Osteoblast (primary cell): ENCODE measurements around the gene GPX4. TPM values are rescaled to one million over a fixed set of nuclear protein-coding genes. Genes with fewer than 3 reads are reported as not detected.

ENCODE experiments used
- DNase-seq: peaks from one replicate; pipeline ENCODE4 v3.0.0; 2011; ENCODE audit warnings: low spot score, mixed read lengths; ENCODE audit not compliant: insufficient read length; ENCODE audit errors: missing footprints
- H2AFZ ChIP-seq: 2 replicates; pipeline ENCODE4 v1.6.0; 2011; ENCODE audit warnings: mild to moderate bottlenecking, low read length
- H3K27ac ChIP-seq: 2 replicates; pipeline ENCODE4 v1.5.1; 2011; ENCODE audit warnings: mild to moderate bottlenecking, low read depth, low read length, moderate library complexity
- H3K27me3 ChIP-seq: 2 replicates; pipeline ENCODE4 v1.6.0; 2012; ENCODE audit warnings: mild to moderate bottlenecking, control low read depth, inconsistent platforms, low read length, moderate library complexity; ENCODE audit not compliant: insufficient read depth
- H3K36me3 ChIP-seq: 2 replicates; pipeline ENCODE4 v1.5.1; 2011; ENCODE audit warnings: mild to moderate bottlenecking, low read length, control low read depth, moderate library complexity; ENCODE audit not compliant: insufficient read depth
- H3K4me1 ChIP-seq: 2 replicates; pipeline ENCODE4 v1.5.1; 2011; ENCODE audit warnings: mild to moderate bottlenecking, low read length, control low read depth, moderate library complexity; ENCODE audit not compliant: insufficient read depth
- H3K4me2 ChIP-seq: 2 replicates; pipeline ENCODE4 v1.6.0; 2011; ENCODE audit warnings: mild to moderate bottlenecking, low read length; ENCODE audit not compliant: insufficient read depth
- H3K4me3 ChIP-seq: fragments of 200-600 bp; sonication (generic); 3 replicates; pipeline ENCODE4 v1.5.1; 2012; ENCODE audit warnings: mild to moderate bottlenecking, low read length, inconsistent platforms; ENCODE audit not compliant: insufficient read depth
- H3K79me2 ChIP-seq: 2 replicates; pipeline ENCODE4 v1.6.0; 2012; ENCODE audit warnings: mild to moderate bottlenecking, low read length, control low read depth, inconsistent platforms; ENCODE audit not compliant: insufficient read depth
- H3K9me3 ChIP-seq: 2 replicates; pipeline ENCODE4 v1.5.1; 2011; ENCODE audit warnings: low read depth, low read length, control low read depth
- H4K20me1 ChIP-seq: 2 replicates; pipeline ENCODE4 v1.6.0; 2012; ENCODE audit warnings: mild to moderate bottlenecking, low read length, control low read depth; ENCODE audit not compliant: insufficient read depth
- CTCF ChIP-seq: IDR thresholded peaks from 2 replicates; pipeline ENCODE4 v1.5.1; 2011; ENCODE audit warnings: mild to moderate bottlenecking, low read depth, low read length, moderate library complexity; ENCODE audit errors: extremely low read depth
- total RNA-seq: library from RNA; depleted of rRNA; stranded (reverse); fragments of >200 nt; gene quantifications from 2 replicates; pipeline ENCODE4 v1.2.3, GENCODE V29; 2012

GPX4 gene
- 515 TPM in 2 replicates for total RNA-seq

GRCh38 chr19:1103708-1104310 is at the start of gene GPX4:
Gene GPX4, plus strand, starts transcription at chr19:1103994. Its CDS starts 50 bp downstream, at chr19:1104044.
- no peaks in the 10 kb centered on the region for H3K27me3 ChIP-seq
- peaks cover 29% of the 10 kb centered on the region for H4K20me1 ChIP-seq
- H3K36me3 ChIP-seq: peaks cover 23% of the 10 kb centered on the region
- DNase-seq: peak; percentile 100
- peak within 1 kb of the TSS; percentile 80 for H3K4me3 ChIP-seq
- H3K4me2 ChIP-seq: peak within 1 kb of the TSS; percentile 84
- peak within 1 kb of the TSS; percentile 97 for H3K27ac ChIP-seq
- no peak within 1 kb of the TSS for H2AFZ ChIP-seq
- H3K9me3 ChIP-seq: no peaks in the 10 kb centered on the region
- H3K4me1 ChIP-seq: peaks cover 40% of the 10 kb centered on the region
- no peak for TF ChIP-seq CTCF
- no peaks in the 10 kb centered on the region for H3K79me2 ChIP-seq

GRCh38 chr19:1054102-1055027 is 49.4 kb upstream of the GPX4 start:
- H2AFZ ChIP-seq: no peak overlapping the region
- no peaks in the 10 kb centered on the region for H3K79me2 ChIP-seq
- TF ChIP-seq CTCF: no peak
- H3K4me2 ChIP-seq: no peak overlapping the region
- H3K27ac ChIP-seq: no peak overlapping the region
- H3K4me3 ChIP-seq: no peak overlapping the region
- no peaks in the 10 kb centered on the region for H4K20me1 ChIP-seq
- no peaks in the 10 kb centered on the region for H3K36me3 ChIP-seq
- H3K9me3 ChIP-seq: peaks cover 26% of the 10 kb centered on the region
- H3K27me3 ChIP-seq: no peaks in the 10 kb centered on the region
- no peaks in the 10 kb centered on the region for H3K4me1 ChIP-seq
- no peak for DNase-seq

GRCh38 chr19:1055028-1055425 is 48.8 kb upstream of the GPX4 start:
- H3K9me3 ChIP-seq: peaks cover 26% of the 10 kb centered on the region
- no peaks in the 10 kb centered on the region for H3K79me2 ChIP-seq
- H3K27ac ChIP-seq: no peak overlapping the region
- no peak overlapping the region for H3K4me2 ChIP-seq
- DNase-seq: no peak
- no peak for TF ChIP-seq CTCF
- no peak overlapping the region for H3K4me3 ChIP-seq
- no peaks in the 10 kb centered on the region for H3K36me3 ChIP-seq
- H4K20me1 ChIP-seq: no peaks in the 10 kb centered on the region
- H3K4me1 ChIP-seq: no peaks in the 10 kb centered on the region
- no peaks in the 10 kb centered on the region for H3K27me3 ChIP-seq
- H2AFZ ChIP-seq: no peak overlapping the region
